Kidney epithelial cell (primary cell): ENCODE measurements around the gene GPR42. TPM values are rescaled to one million over a fixed set of nuclear protein-coding genes. Genes with fewer than 3 reads are reported as not detected.

Experiments
- DNase-seq: peaks from one replicate; pipeline ENCODE4 v3.0.0-alpha.2; 2010; ENCODE audit warnings: low read depth
- H3K27me3 ChIP-seq: 2 replicates; pipeline ENCODE4 v1.6.0; 2011; ENCODE audit warnings: low read length; ENCODE audit not compliant: control insufficient read depth, insufficient read depth
- H3K36me3 ChIP-seq: 2 replicates; pipeline ENCODE4 v1.5.1; 2011; ENCODE audit warnings: low read length; ENCODE audit not compliant: control insufficient read depth, insufficient read depth
- H3K4me3 ChIP-seq: 2 replicates; pipeline ENCODE4 v1.5.1; 2011; ENCODE audit warnings: low read depth, mild to moderate bottlenecking, control low read depth, low read length
- total RNA-seq: library from RNA; depleted of rRNA; stranded (reverse); fragments of >200 nt; gene quantifications from 2 replicates; pipeline ENCODE4 v1.2.3, GENCODE V29; 2015
- TF ChIP-seq, protein P1 (sequence below): IDR thresholded peaks from 2 replicates; pipeline ENCODE4 v1.5.1; 2011; ENCODE audit warnings: mild to moderate bottlenecking, moderate library complexity, low read length, control low read depth, inconsistent platforms; ENCODE audit not compliant: insufficient read depth, poor library complexity, severe bottlenecking

The GPR42 gene
- not detected in 2 replicates for total RNA-seq

- Histone ChIP-seq H3K36me3 (no peaks in the 10 kb centered on the region), H3K27me3 (no peaks in the 10 kb centered on the region), H3K4me3 (no peak within 1 kb of the TSS)
- TF ChIP-seq, protein P1, sequence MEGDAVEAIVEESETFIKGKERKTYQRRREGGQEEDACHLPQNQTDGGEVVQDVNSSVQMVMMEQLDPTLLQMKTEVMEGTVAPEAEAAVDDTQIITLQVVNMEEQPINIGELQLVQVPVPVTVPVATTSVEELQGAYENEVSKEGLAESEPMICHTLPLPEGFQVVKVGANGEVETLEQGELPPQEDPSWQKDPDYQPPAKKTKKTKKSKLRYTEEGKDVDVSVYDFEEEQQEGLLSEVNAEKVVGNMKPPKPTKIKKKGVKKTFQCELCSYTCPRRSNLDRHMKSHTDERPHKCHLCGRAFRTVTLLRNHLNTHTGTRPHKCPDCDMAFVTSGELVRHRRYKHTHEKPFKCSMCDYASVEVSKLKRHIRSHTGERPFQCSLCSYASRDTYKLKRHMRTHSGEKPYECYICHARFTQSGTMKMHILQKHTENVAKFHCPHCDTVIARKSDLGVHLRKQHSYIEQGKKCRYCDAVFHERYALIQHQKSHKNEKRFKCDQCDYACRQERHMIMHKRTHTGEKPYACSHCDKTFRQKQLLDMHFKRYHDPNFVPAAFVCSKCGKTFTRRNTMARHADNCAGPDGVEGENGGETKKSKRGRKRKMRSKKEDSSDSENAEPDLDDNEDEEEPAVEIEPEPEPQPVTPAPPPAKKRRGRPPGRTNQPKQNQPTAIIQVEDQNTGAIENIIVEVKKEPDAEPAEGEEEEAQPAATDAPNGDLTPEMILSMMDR = no peak
- DNase-seq = no peak
Observed at GRCh38 chr19:35370722-35371121, at the start of gene GPR42. GPR42 (plus strand) TSS chr19:35371068; CDS start chr19:35371360, 292 bp downstream.

GRCh38 chr19:35321291-35321690 is 49.6 kb upstream of the GPR42 start:
- no peaks in the 10 kb centered on the region for H3K27me3 ChIP-seq
- no peaks in the 10 kb centered on the region for H3K36me3 ChIP-seq
- no peak for DNase-seq
- no peak overlapping the region for H3K4me3 ChIP-seq
- TF ChIP-seq, protein P1 = no peak

- no peak overlapping the region for H3K4me3 ChIP-seq
- TF ChIP-seq, protein P1 = no peak
- DNase-seq = no peak
Observed at GRCh38 chr19:35322014-35322413, 48.9 kb upstream of the GPR42 start.

GRCh38 chr19:35327642-35328041 is 43.2 kb upstream of the GPR42 start:
- Histone ChIP-seq H3K27me3 (peaks cover 2% of the 10 kb centered on the region), H3K4me3 (no peak overlapping the region), H3K36me3 (no peaks in the 10 kb centered on the region)
- TF ChIP-seq, protein P1 = peak; percentile 26
- DNase-seq = no peak

More at GRCh38 chr19:35322014-35322413, 48.9 kb upstream of the GPR42 start:
- Histone ChIP-seq H3K27me3 (no peaks in the 10 kb centered on the region), H3K36me3 (no peaks in the 10 kb centered on the region)

DNA sequence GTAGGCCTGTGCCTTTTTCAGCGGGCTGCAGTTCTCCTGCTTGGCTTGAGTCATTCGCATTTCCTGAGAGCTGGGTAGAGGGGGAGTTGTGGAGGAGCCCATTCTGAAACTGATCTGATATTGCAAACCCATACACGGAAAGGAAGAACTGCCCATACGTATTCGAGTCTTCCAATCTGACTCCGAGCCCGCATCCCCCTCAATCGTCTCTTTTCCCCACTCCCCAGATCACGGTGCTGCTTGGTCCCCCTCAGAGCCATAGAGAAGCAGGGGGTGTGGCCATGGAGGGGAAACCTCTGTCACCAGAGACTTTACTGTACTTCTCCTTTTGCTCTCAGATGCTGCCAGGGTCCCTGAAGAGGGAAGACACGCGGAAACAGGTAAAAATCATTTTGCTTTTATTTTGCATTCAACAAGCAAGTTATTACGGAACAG is 42.0 kb upstream of the GPR42 start, which contains the start of gene CD22:
TSS of gene CD22 (plus strand) at position 337 of the 435 bp plus-strand sequence. CDS start 2,854 bp downstream, outside the sequence.
- TF ChIP-seq, protein P1 = no peak
- H3K4me3 ChIP-seq = no peak within 1 kb of the TSS
- no peak for DNase-seq
- no peaks in the 10 kb centered on the region for H3K36me3 ChIP-seq
- H3K27me3 ChIP-seq = peaks cover 2% of the 10 kb centered on the region

DNA sequence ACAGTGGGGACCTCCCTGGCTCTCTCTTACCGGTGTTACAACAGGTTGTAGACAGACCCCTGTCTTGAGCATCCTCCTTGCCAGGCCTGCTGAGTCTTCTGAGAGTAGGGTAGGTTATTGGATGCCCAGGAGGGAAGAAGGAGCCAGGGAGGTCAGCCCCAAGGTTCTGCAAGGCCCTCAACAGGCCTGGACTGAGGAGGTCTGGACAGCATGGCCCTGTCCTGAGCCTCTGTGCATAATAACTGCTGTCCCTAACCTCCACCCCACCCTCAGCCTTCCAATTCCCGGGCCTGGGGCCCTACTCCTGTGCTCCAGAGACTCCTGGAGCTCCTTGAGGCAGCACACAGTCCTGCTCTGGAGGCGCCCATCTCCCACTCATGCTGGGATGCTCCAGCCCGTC is 41.5 kb upstream of the GPR42 start:
- no peak overlapping the region for H3K4me3 ChIP-seq
- H3K27me3 ChIP-seq = peaks cover 2% of the 10 kb centered on the region
- TF ChIP-seq, protein P1 = no peak
- no peak for DNase-seq
- H3K36me3 ChIP-seq = no peaks in the 10 kb centered on the region
